ENCODE results near the gene PTPRT.

Gene PTPRT

DNA sequence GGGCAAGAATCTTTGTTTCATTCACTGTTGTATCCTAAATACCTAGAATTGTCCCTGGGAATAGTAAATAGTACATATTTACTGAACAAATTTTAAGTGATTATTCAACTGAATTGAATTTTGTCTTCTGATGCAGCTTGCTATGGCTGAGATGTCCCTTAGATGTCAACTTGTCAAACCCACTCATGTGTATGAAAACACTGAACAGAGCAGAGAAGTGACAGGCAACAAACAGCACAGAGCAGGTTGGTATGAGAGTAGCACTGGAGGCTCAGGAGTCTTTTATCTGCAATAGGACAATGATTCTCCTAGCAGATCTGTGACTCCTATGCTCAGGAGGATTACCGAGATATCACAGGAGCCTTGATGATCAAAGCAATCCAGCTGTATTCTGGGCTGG, 1031.4 kb downstream of the PTPRT start:
- no peak for DNase-seq

DNA sequence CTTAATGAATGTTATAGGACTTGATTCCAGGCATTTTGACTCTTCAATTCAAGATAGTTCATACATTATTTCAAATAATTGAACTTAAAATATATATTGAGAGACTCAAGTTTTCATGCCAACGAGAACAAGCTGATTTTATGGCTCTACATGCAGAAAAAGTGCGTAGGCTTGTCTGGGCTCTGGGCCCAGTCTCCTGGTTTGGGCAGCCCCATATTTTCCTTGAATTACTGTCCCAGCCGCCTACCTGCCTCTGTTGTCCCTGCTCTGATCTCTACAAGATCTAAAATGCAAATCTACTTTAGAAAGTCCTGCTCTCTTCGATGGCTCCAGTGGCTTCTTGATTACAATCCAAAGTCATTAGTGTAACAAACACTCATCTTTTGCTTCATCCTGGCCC, 1034.1 kb downstream of the PTPRT start:
- DNase-seq, result no peak

DNA sequence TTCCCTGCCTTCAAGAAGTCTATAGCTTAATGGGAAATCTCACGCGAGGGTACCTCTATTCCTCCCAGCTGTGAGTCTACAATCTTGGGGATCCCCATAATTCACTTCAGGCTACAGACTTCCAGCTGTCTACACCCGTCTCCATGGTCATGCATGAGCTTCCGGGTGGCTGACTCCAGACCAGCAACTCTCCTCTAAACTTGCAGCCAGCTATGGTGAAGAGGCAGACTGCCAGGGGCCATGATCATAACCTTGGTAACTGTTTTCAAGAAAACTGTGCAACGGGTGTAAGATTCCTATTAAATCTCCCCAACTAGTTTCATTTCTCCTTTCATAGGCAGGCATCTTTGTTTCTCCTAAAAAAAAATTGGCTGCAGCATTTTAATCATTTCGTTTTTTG, 1037.1 kb downstream of the PTPRT start:
- DNase-seq, result no peak

DNA sequence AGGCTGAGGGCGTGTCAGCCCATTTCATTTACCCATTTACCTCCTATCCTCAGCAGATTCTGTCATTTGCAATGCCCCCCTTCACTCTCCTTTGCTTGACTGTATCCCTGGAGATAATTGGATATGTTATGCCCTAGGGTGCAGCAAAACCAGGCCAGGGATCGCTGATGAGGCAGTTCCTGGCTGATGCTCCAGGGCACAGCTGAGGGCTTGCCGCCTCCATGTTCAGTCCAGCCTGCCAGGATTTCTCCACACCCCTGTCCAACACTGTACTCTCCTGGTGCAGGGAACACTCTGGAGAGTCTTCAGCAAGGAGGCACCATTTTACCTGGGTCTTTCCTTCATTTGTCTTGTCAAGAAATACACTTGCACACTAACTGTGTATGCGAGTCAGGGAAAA, 1039.5 kb downstream of the PTPRT start:
- no peak for DNase-seq

DNA sequence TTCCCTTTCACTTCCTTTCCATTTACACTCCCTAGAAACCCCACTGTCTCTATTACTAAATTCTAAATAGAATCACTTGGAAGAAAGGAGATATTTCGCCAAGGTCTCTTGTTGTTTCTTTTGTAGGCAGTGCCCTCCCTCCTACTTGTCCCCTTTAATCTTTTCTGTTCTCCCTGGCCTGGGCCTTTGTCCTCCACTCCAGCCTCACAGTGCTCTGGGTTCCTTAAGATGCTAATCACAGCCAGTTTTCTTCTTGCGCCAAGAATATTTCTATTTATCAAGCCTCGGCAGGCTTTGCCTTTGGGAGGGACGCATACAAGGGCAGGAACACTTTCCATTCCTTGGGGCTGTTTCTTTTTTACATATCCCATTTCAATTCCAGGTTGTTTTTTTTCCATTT, 1051.0 kb downstream of the PTPRT start:
- no peak for DNase-seq

DNA sequence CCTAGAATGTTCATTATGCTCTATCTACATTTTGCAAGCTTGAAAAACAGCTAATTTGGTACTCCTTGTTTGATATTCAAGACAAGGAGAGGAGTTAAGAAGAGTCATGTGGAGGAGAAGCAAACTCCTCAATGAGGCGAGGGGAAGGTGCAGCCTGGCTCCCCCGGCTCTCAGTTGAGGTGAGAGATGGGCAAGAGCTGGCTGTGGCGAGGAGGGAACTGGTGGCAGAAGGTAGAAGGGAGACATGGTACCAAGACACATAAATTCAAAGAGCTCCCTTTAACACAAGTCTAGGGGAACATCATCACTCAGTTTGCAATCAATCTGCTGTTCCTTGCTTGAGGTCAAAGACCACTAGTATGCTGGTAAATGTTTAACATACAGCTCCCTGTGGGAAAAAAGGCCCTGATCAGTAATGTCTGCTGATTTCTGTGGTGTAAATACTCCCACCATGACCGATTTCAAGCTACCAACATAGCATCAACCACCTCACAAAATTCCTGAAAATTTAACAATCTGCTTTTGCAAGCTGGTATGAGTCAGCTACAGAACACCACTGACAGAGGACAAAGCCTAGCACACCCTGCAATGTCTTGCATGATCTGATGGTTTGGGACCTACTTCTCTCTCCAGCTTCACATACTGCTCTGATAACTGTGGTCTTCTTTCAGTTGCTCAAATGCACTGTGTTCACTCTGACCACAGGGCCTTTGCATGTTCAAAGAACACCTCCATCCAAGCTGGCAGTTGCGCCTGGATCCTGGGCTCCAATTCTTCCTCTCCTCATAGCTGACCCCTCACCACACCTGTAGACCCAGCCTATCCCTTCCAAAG, 1055.2 kb downstream of the PTPRT start:
- no peak for DNase-seq

DNA sequence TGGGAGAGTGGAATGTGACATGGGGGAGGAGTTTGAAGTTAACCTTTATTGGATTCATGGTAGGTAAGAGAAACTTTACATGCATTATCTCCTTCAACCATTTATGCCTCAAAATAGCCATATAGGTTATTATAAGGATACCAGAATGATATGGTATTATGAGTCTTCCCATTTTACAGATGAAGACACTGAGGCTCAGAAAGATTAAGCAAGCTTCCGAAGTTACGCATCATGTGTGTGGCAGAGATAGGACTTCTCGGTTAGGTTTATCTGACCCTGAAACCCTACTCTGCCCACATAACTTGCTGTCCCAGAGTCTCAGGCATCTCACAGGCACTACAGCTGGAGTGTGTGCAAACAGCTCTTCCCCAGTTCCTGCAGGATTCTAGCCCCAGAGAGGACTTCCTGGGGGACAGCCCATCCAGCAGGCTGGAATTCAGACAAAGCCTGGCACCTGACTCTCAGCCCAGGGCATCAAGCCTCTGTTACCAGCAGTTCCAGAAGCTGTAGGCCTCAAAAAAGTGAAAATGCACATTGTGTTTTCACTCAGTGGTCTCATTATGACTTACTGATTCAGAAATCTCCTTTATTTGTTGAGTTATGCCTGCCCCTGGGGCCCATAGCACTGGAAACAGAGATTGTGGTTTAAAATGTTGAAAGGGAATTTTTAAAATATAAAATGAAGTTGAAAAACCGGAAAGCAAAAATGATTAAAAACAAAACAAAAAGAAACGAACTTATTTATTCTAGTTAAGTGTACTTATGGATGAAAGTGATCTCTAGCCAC, 1058.7 kb downstream of the PTPRT start:
- no peak for DNase-seq

DNA sequence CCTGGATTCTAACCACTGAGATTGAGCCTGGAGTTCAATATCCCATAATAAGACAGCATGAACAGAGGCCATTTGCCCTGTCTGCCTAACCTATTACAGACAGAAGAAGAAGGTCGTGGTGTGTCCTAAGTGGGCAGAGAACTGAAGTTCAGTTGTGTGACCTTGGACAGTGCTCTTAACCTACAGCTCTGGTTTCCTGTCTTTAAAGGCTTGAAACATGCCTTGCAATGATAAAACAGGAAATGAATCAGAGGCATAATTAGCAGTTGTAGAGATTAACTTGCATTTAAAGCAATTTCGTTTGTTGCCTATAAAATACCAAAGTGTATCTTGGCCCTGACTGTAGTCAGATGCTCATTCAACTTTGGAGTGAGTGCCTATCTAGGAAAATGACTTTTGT, 1064.3 kb downstream of the PTPRT start:
- DNase-seq, result no peak

DNA sequence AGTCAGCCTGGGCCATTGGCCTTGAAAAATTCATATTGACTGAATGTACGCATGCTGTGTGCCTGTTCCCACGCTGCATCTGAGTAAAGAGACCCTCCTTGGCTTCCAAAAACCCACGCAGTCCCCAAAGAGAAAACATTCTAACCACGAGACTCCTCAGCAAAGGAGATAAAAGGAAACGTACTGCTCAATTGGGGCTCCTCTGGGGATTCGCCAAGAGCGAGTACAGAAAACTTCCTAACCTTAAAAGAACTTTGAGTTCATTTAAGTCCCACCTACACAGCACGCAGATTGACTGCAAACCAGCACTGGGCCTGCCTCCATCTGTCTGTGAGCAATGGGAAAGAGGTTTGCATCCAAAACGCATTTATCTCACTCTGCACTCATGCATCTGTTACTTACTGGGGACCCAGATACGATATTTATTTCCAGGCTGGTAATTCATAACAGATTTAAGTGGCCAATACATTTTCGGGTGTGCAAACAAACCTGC, 1065.7 kb downstream of the PTPRT start:
- no peak for DNase-seq

DNA sequence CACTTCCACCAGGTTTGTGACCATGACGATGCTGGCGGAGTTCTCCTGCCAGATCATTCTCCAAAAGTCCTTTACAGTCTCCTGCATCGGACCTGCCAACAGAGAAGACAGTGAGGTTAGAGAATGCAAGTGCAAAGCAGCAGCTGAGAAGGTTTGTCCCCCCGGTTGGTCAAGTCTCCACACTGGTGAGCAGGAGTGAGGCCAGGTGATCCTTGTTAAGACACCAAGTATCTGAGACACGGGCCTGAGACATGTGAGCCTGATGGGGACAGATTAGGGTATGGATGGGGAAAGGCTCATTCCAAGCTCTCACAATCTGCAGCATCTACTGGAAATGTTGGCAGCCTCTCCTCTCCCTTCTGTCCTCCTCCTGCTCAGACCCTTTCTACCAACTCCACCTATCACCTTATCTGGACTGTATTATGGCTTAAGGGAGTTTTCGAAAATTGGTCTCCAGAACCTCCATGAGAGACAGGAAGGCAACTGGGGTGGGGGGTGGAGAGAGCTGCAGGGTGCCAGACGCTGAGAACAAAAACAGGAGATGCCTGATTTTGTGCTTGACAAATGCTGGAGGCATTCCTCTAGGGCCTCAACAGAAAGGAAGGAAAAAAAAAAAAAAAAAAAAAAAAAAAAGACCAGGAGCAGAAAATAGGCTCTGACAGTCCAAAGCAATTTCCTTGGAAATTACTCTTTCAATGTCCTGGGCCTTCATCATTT, 1071.1 kb downstream of the PTPRT start:
- no peak for DNase-seq

DNA sequence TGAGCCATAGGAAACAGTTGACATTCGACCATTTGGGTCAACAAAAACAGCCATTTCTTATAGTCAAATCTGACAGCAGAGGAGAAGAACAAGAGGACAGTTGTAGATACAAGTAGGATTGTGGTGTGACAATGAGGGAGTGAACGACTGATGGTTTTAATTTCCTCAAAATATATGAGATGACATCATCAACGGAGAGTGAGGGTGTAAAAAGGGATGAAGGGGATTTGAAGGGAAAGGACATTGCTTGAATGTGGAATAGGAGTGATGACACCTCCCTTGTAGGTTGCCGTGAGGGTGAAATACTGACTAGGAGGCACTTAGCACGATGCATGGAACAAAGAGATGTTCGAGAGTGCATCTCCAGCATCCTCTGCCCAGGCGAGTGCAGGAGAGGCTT, 1071.7 kb downstream of the PTPRT start:
- no peak for DNase-seq

DNA sequence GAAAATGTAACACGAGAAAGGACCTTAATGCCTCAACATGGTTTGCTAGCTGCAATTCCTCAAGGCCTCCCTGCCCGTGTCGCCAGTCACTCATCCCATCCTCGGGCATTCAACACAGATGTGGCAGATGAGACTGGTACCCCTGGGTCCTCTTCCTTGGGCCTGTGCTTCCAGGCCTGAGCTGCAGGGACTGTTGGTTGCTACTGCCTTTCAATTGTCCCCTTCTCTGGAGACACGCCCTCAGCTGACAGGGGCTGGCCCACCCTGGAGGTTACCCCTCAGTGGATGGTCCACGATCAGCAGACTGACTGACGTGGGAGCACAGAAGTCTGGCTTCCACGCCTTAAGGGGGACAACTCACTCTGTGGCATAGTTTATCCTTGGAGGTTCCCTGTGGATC, 1076.5 kb downstream of the PTPRT start:
- no peak for DNase-seq

DNA sequence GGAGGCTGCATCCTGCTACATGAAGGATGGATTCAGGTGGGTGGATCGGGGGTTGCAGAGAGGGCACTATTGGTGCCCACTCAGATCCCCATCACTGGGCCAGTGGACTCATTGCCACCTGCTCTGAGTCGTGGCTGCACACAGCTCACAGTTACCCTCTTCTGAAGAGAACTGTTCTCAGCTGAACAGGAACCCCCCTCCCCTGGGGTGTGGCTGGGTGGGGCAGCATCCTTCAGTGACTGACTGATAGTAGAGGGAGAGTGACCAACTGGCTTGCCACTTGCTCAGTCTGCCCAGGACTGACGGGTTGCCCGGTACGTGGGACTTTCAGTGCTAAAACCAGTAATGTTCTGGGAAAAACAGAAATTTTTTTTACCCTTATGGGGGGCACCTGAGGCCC, 1077.5 kb downstream of the PTPRT start:
- no peak for DNase-seq

DNA sequence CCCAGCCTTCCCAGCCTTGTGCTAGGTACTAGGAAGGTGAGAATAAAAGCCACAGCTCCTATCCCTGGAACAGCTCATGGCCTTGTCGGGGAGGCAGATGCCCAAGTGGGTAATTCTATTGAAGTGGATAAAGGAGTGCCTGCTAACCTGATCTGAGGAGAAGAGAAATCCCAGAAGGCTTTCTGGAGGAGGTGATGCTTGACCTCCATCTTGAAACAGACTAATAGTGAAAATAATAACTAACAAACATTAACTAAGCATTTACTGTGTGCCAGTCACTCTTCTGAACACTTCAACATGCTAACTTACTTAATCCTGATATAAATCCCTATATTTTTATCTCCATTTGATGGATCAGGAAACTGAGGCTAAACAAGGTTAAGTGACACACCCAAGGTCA, 1078.4 kb downstream of the PTPRT start:
- no peak for DNase-seq

DNA sequence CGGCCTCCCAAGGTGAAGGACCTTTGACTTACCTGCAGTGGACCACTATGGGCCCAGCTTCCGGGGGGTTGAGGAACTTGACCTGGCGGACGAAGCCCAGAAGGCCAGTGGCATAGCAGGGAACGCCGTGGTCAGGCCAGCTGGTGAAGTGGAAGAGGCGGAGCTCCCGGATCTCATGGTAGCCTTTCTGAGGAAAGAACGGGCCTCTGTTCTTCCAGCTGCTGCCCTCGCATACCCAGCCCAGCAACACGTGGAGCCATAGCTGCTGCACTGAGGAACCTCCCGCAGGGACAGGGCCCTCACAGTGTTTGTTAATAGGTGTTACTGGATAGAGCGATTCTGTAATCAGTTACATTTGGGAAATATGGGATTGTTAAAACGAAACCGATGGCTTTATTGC, 1079.4 kb downstream of the PTPRT start:
- no peak for DNase-seq

DNA sequence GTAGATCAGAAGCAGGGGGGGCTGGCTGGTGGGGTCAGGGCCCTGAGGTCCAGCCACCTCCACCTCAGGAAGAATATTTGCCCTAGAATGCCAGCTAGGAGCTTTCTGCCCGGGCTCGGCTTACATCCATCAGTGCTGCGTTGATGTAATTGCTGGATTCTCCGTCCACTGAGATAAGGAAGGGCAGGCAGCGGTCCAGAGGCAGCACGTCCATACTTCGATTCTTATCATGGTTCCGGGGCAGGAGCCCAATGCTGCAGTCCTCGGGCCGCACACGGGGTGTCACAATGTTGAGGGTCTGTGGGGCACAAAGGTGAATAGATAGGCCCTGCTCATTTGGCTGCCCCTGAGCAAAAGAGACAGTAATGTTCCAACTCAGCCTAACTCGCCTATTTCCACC, 1087.7 kb downstream of the PTPRT start:
- DNase-seq, result no peak

DNA sequence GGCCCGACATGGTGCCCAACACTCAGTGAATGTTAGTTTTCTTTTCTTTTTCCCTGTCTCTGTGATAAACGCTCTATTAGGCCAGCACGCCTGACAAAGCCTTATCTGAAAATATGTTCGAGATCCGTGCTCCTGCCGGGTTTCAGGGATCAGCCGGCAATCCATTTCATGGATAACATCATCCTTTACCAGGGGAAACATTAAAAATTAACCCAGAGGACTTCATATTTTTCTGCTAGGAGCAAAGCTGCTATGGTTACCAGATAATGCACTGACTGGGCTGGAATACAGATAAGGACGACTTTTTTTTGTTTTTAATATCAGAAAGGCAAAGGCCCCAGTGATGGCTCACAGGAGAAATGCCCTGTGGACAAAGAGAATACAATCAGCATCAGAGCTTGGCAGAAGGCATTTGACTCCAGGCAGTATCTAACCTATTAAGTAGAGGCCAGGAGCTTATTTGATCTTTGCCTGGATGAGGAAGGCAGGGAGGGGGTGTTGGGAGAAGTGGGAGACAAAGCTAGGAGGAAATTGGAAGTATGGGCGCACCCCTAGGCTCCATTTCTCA, 1089.5 kb downstream of the PTPRT start:
- DNase-seq, result no peak

DNA sequence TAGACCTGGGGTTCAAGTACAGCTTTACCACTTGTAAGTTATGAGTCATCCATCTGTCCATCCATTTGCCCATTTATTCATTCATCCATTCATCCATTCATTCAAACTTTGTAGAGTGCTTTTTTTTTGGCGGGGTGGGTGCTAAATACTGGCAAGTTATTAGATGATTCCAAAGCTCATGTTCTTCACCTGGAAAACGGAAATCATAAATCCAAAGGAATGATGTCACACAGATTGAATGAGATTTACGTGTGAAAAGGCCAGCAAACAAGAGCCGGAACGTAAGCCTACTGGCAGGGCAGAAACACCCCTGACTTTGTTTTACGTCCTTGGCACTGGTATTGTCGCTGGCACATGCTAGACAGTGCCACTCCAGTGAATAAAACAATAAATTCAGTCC, 1090.6 kb downstream of the PTPRT start:
- DNase-seq, result no peak

DNA sequence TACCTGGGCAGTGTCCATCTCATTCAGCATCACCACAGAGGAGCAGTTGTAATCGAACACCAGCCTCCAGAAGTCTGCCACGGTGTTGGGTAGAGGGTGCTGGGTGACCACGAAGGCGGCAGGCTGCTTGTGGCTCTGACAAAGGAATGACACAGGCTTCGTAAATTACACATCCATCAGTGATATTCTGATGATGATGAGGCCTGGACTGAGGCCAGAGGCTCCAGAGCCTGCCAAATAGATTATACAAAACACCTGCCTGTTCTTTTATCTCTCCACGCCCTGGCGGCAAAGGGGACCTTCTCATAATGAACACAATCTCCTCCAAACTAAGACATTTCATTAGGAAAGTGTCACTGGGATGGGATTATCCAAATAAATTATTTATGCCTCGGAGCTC, 1091.3 kb downstream of the PTPRT start:
- no peak for DNase-seq

DNA sequence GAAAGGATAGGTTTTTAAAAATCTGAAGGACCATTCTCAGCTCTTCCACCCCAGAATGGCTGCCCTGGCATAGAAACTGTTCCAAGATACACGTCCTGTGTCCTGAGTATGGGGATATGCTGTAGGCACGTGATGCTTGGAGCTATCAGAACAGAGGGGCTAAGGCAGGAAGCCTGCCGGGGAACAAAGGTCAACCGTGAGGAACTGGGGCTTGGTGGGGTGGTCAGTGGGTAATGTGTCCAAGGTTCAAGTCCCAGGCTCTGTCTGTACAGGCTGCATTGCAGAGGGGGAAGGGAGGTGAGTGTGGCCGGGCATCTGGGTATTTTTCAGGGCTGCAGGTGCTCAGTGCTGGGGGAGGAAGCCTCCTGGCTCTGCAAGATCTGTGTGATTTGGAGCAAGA, 1092.0 kb downstream of the PTPRT start:
- DNase-seq, result no peak

DNA sequence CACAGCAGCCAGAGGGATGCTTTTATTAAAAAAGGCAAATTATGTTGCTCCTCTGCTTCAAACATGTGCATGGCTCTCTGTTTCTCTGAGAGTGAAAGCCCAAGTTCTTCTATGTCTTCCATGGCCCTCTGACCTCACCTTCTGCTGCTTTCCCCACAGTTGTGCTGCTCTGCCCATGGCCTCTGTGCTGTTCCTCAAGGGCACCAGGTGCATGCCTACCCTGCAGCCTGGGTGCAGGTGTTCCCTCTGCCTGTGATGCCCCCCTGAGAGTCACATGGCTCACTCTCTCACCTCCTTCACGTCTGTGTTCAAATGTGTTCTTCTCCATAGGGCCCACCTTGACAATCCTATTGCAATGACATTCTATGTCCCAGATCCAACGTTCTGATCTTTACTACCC, 1094.5 kb downstream of the PTPRT start:
- no peak for DNase-seq

DNA sequence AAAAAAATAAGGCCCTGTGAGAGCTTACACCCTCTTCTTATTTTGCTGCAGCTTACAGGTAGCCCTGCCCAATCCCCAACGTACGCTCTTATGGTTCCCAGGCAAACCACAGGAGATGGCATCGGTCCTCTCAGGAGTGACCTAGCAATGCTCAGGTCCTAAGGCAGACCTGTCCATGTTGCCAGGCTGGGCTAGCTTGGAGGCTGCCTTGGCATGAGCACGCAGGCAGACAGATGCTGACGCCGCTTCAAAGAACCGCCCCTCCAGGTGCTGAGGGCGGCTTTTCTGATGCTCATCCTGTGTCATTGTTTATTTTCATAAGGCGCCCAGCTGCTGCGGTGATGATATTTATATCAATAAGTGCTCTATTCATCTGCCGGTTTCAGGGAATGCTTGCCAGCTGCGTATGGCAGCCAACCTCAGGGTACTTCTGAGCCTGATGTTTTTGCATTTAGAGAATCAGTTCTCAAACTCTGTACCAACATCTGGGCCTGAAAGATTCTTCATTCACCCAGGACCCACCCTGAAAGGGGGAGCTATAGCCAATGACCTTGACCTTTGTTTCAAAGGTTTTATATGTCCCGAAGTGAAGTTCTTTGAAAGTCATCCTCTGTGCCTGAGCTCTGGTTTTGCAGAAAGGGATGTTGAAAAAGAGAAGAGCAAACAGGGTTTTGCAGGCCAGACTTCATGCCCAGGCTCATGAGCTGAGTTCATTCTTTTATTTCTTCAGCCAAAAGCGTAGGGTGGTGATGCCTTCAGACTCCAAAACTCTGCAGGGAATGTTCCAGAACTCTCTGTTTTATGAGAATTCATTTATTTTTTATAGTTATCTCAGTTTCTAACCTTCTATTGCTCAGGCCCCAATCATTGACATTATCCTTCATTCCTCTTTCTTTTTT, 1095.9 kb downstream of the PTPRT start:
- DNase-seq, result no peak

Data from stimulated activated CD4-positive, alpha-beta T cell treated with anti-CD3 and anti-CD28 coated beads, Interleukin-1b, Interleukin-23, amount 100 ng/mL, for 48 hours (primary cell).